Mesenchymal stem cell (in vitro differentiated cells and primary cell): Measurements from ENCODE around the gene HEXIM1.

Source experiments
- DNase-seq: peaks from one replicate; pipeline ENCODE4 v3.0.0-alpha.2; 2013
- H2AFZ ChIP-seq: one replicate; pipeline ENCODE4 v1.6.1; 2013; ENCODE audit warnings: low read depth, mild to moderate bottlenecking, control low read depth, inconsistent platforms, low read length, moderate library complexity
- H2AK5ac ChIP-seq: 2 replicates; pipeline ENCODE4 v1.6.1; 2013; ENCODE audit warnings: low read length, moderate library complexity, mild to moderate bottlenecking, inconsistent platforms; ENCODE audit not compliant: severe bottlenecking
- H2BK120ac ChIP-seq: one replicate; pipeline ENCODE4 v1.6.1; 2013; ENCODE audit warnings: low read depth, mild to moderate bottlenecking, inconsistent platforms, low read length, moderate library complexity
- H2BK12ac ChIP-seq, 2 experiments: one replicate each; pipeline ENCODE4 v1.6.1; 2013; ENCODE audit warnings: inconsistent platforms in 2 of 2, low read length in 2 of 2, mild to moderate bottlenecking in 2 of 2, moderate library complexity in 2 of 2, control low read depth in 1 of 2
- H2BK15ac ChIP-seq: one replicate; pipeline ENCODE4 v1.6.1; 2013; ENCODE audit warnings: mild to moderate bottlenecking, low read depth, inconsistent platforms; ENCODE audit not compliant: poor library complexity, severe bottlenecking
- H2BK5ac ChIP-seq: 2 replicates; pipeline ENCODE4 v1.6.1; 2013; ENCODE audit warnings: low read depth, mild to moderate bottlenecking, low read length, control low read depth, inconsistent platforms; ENCODE audit not compliant: poor library complexity, severe bottlenecking
- H3K14ac ChIP-seq, 2 experiments: one replicate each; pipeline ENCODE4 v1.6.1; 2013; ENCODE audit warnings: inconsistent platforms in 2 of 2, low read length in 2 of 2, control low read depth in 1 of 2, mild to moderate bottlenecking in 1 of 2, moderate library complexity in 1 of 2
- H3K18ac ChIP-seq, 2 experiments: one replicate each; pipeline ENCODE4 v1.6.1; 2013; ENCODE audit warnings: inconsistent platforms in 2 of 2, low read length in 2 of 2, control low read depth in 1 of 2, low read depth in 1 of 2, mild to moderate bottlenecking in 1 of 2
- H3K23ac ChIP-seq, 2 experiments: one replicate each; pipeline ENCODE4 v1.6.1; 2013; ENCODE audit warnings: inconsistent platforms in 2 of 2, low read length in 2 of 2, mild to moderate bottlenecking in 2 of 2, moderate library complexity in 2 of 2, control low read depth in 1 of 2
- H3K27ac ChIP-seq: 2 replicates; pipeline ENCODE4 v1.5.1; 2013; ENCODE audit warnings: mild to moderate bottlenecking, moderate library complexity, low read length, control low read depth, inconsistent platforms; ENCODE audit not compliant: poor library complexity, severe bottlenecking
- H3K27me3 ChIP-seq, 2 experiments: 2 replicates each; pipeline versions ENCODE4 v1.6.1 to v1.7.0; 2013; ENCODE audit warnings: low read length in 2 of 2, mild to moderate bottlenecking in 2 of 2, moderate library complexity in 2 of 2, control low read depth in 1 of 2, inconsistent platforms in 1 of 2; ENCODE audit not compliant: control insufficient read depth in 1 of 2, insufficient read depth in 1 of 2
- H3K36me3 ChIP-seq, 2 experiments: 2 replicates each; pipeline versions ENCODE4 v1.6.1 to v1.7.0; 2013; ENCODE audit warnings: low read length in 2 of 2, control low read depth in 1 of 2, inconsistent platforms in 1 of 2, low read depth in 1 of 2, mild to moderate bottlenecking in 1 of 2; ENCODE audit not compliant: insufficient read depth in 2 of 2, control insufficient read depth in 1 of 2
- H3K4ac ChIP-seq, 2 experiments: one replicate each; pipeline ENCODE4 v1.6.1; 2013; ENCODE audit warnings: inconsistent platforms in 2 of 2, low read length in 2 of 2, mild to moderate bottlenecking in 2 of 2, moderate library complexity in 2 of 2, control low read depth in 1 of 2, low read depth in 1 of 2
- H3K4me1 ChIP-seq: 2 replicates; pipeline ENCODE4 v1.6.1; 2013; ENCODE audit warnings: low read depth, low read length, control low read depth; ENCODE audit not compliant: control insufficient read depth, insufficient read depth
- H3K4me2 ChIP-seq: 2 replicates; pipeline ENCODE4 v1.6.1; 2013; ENCODE audit warnings: low read length, mild to moderate bottlenecking, inconsistent platforms; ENCODE audit not compliant: poor library complexity, severe bottlenecking
- H3K4me3 ChIP-seq, 2 experiments: 2 replicates each; pipeline versions ENCODE4 v1.5.1 to v1.7.0; 2013; ENCODE audit warnings: low read length in 2 of 2, mild to moderate bottlenecking in 2 of 2, control low read depth in 1 of 2, low read depth in 1 of 2; ENCODE audit not compliant: insufficient read depth in 1 of 2
- H3K79me1 ChIP-seq: replicated peaks from 2 replicates; pipeline ENCODE4 v1.6.1; 2013; ENCODE audit warnings: mild to moderate bottlenecking, control low read depth, low read length, inconsistent platforms; ENCODE audit not compliant: poor library complexity, severe bottlenecking
- H3K9ac ChIP-seq: 2 replicates; pipeline ENCODE4 v1.7.0; 2013; ENCODE audit warnings: mild to moderate bottlenecking, low read length, moderate library complexity
- H3K9me3 ChIP-seq: 2 replicates; pipeline ENCODE4 v1.7.0; 2013; ENCODE audit warnings: mild to moderate bottlenecking, low read length; ENCODE audit not compliant: control insufficient read depth
- H4K8ac ChIP-seq: one replicate; pipeline ENCODE4 v1.6.1; 2013; ENCODE audit warnings: inconsistent platforms, mild to moderate bottlenecking, low read length, moderate library complexity
- H4K91ac ChIP-seq: one replicate; pipeline ENCODE4 v1.6.1; 2013; ENCODE audit warnings: mild to moderate bottlenecking, low read length, inconsistent platforms
- WGBS: methylation state at CpG from one replicate; pipeline ENCODE4 v1.1.7; 2013; ENCODE audit warnings: mixed read lengths; 5-methylcytosine and 5-hydroxymethylcytosine counted together

The HEXIM1 gene

GRCh38 chr17:45146166-45146565 lies 2.1 kb upstream of the HEXIM1 start:
- peak overlapping the region; percentile 97 for H3K9ac ChIP-seq
- H4K91ac ChIP-seq, result peak overlapping the region; percentile 47
- H2BK5ac ChIP-seq, result no peak overlapping the region
- H3K4me2 ChIP-seq, result no peak overlapping the region
- H2BK15ac ChIP-seq, result peak overlapping the region; percentile 84
- WGBS, result 96% methylated on average over 10 of the region's 10 CpGs
- no peak for DNase-seq
- no peak overlapping the region for H3K27ac ChIP-seq
- peak overlapping the region in 1 of 2 experiments; percentile 38 for H3K14ac ChIP-seq
- no peaks in the 10 kb centered on the region for H3K27me3 ChIP-seq
- peaks cover 12% of the 10 kb centered on the region for H3K79me1 ChIP-seq
- H2AK5ac ChIP-seq, result peak overlapping the region; percentile 56
- no peaks in the 10 kb centered on the region for H3K9me3 ChIP-seq
- no peak overlapping the region for H2BK12ac ChIP-seq
- H3K18ac ChIP-seq, result peak overlapping the region in 1 of 2 experiments; percentile 60
- H2AFZ ChIP-seq, result no peak overlapping the region
- peaks cover 28% of the 10 kb centered on the region for H3K4me1 ChIP-seq
- no peak overlapping the region for H3K23ac ChIP-seq
- H3K4ac ChIP-seq, result peak overlapping the region in 1 of 2 experiments; percentile 77
- peaks cover 0 to 14% of the 10 kb centered on the region in 2 experiments for H3K36me3 ChIP-seq
- peak overlapping the region; percentile 44 for H2BK120ac ChIP-seq
- peak overlapping the region; percentile 7 for H4K8ac ChIP-seq
- H3K4me3 ChIP-seq, result peak overlapping the region in 1 of 2 experiments; percentile 82

GRCh38 chr17:45146592-45146889 lies 1.7 kb upstream of the HEXIM1 start:
- H3K27ac ChIP-seq, result no peak overlapping the region
- peaks cover 12% of the 10 kb centered on the region for H3K79me1 ChIP-seq
- H3K4ac ChIP-seq, result peak overlapping the region; percentile 77 to 99
- peak overlapping the region; percentile 84 for H2BK15ac ChIP-seq
- H3K4me3 ChIP-seq, result peak overlapping the region in 1 of 2 experiments; percentile 82
- H4K91ac ChIP-seq, result peak overlapping the region; percentile 92
- peak overlapping the region; percentile 69 for H3K4me2 ChIP-seq
- H2BK5ac ChIP-seq, result no peak overlapping the region
- no peak overlapping the region for H3K14ac ChIP-seq
- H3K9ac ChIP-seq, result peak overlapping the region; percentile 97
- no peak overlapping the region for H2BK12ac ChIP-seq
- WGBS, result 96% methylated on average over 4 of the region's 4 CpGs
- H3K4me1 ChIP-seq, result peaks cover 28% of the 10 kb centered on the region
- H3K9me3 ChIP-seq, result no peaks in the 10 kb centered on the region
- H2BK120ac ChIP-seq, result peak overlapping the region; percentile 44
- no peaks in the 10 kb centered on the region for H3K27me3 ChIP-seq
- H2AK5ac ChIP-seq, result peak overlapping the region; percentile 56
- H4K8ac ChIP-seq, result peak overlapping the region; percentile 98
- peak overlapping the region; percentile 68 to 86 for H3K18ac ChIP-seq
- peaks cover 0 to 14% of the 10 kb centered on the region in 2 experiments for H3K36me3 ChIP-seq
- no peak overlapping the region for H2AFZ ChIP-seq
- no peak for DNase-seq
- H3K23ac ChIP-seq, result no peak overlapping the region

- H3K9ac ChIP-seq, result peak overlapping the region; percentile 97
- no peaks in the 10 kb centered on the region for H3K27me3 ChIP-seq
- peak overlapping the region; percentile 68 to 82 for H3K4me3 ChIP-seq
- peak overlapping the region; percentile 45 for H2AK5ac ChIP-seq
- peak overlapping the region; percentile 69 for H3K4me2 ChIP-seq
- 22% methylated on average over 25 of the region's 29 CpGs for WGBS
- no peaks in the 10 kb centered on the region for H3K9me3 ChIP-seq
- peak overlapping the region in 1 of 2 experiments; percentile 66 for H3K23ac ChIP-seq
- no peak overlapping the region for H2AFZ ChIP-seq
- peak overlapping the region; percentile 74 to 86 for H3K18ac ChIP-seq
- peaks cover 12% of the 10 kb centered on the region for H3K79me1 ChIP-seq
- H3K27ac ChIP-seq, result peak overlapping the region; percentile 98
- H4K91ac ChIP-seq, result peak overlapping the region; percentile 92
- H3K4me1 ChIP-seq, result peaks cover 28% of the 10 kb centered on the region
- peak overlapping the region in 1 of 2 experiments; percentile 17 for H2BK12ac ChIP-seq
- peak overlapping the region; percentile 71 for H2BK120ac ChIP-seq
- peak overlapping the region in 1 of 2 experiments; percentile 79 for H3K14ac ChIP-seq
- H4K8ac ChIP-seq, result peak overlapping the region; percentile 98
- peak overlapping the region; percentile 73 to 99 for H3K4ac ChIP-seq
- H2BK5ac ChIP-seq, result peak overlapping the region; percentile 97
- no peak overlapping the region for H2BK15ac ChIP-seq
- peaks cover 0 to 14% of the 10 kb centered on the region in 2 experiments for H3K36me3 ChIP-seq
- peak; percentile 76 for DNase-seq
Observed at GRCh38 chr17:45146890-45147580, 1.2 kb upstream of the HEXIM1 start.

GRCh38 chr17:45147581-45148182 lies 593 bp upstream of the HEXIM1 start:
- Histone ChIP-seq H3K79me1 (peaks cover 12% of the 10 kb centered on the region), H3K14ac (peak overlapping the region in 1 of 2 experiments; percentile 84), H3K4me2 (peak overlapping the region; percentile 55), H3K18ac (peak overlapping the region; percentile 74 to 85), H2BK5ac (peak overlapping the region; percentile 97), H2BK120ac (peak overlapping the region; percentile 71), H2BK15ac (no peak overlapping the region), H2AFZ (no peak overlapping the region), H2AK5ac (peak overlapping the region; percentile 35), H3K9me3 (no peaks in the 10 kb centered on the region), H3K9ac (peak overlapping the region; percentile 97), H4K8ac (peak overlapping the region; percentile 96), H3K4ac (peak overlapping the region in 1 of 2 experiments; percentile 88), H3K36me3 (peaks cover 2 to 14% of the 10 kb centered on the region in 2 experiments), H4K91ac (peak overlapping the region; percentile 91), H3K4me1 (peaks cover 28% of the 10 kb centered on the region), H3K23ac (no peak overlapping the region), H3K27ac (peak overlapping the region; percentile 98), H3K4me3 (peak overlapping the region; percentile 68 to 82), H3K27me3 (no peaks in the 10 kb centered on the region), H2BK12ac (peak overlapping the region in 1 of 2 experiments; percentile 24)
- under 1% methylated on average over 32 of the region's 38 CpGs for WGBS
- DNase-seq, result peak; percentile 97
